GM20431 (cell line): ENCODE results near the gene ACHE.

Experiments used
- in situ Hi-C: fragments of 300-500 bp; cut with MseI, MboI; formaldehyde crosslinking; loops from one replicate; pipeline ENCODE4 v1.15.0; 2020; ENCODE audit warnings: low sequenced_read_pairs; ENCODE audit not compliant: unreplicated experiment

ACHE gene

GRCh38 chr7:100897772-100898454, 2.2 kb upstream of the ACHE start:
- in situ Hi-C loops: no loop called here

- in situ Hi-C loops: no loop called here
Observed at GRCh38 chr7:100896732-100897608, 1.3 kb upstream of the ACHE start.

- in situ Hi-C loops: no loop called here
Observed at GRCh38 chr7:100895956-100896731, 456 bp upstream of the ACHE start.

GRCh38 chr7:100894860-100895700, 608 bp downstream of the ACHE start:
- in situ Hi-C loops: no loop called here

GRCh38 chr7:100893910-100894721, 1.6 kb downstream of the ACHE start:
- in situ Hi-C loops: no loop called here

GRCh38 chr7:100893318-100893895, 2.3 kb downstream of the ACHE start:
- in situ Hi-C loops: no loop called here

- in situ Hi-C loops: no loop called here
Observed at GRCh38 chr7:100892364-100893317, 3.0 kb downstream of the ACHE start.

- in situ Hi-C loops: no loop called here
Observed at GRCh38 chr7:100891568-100892247, 4.0 kb downstream of the ACHE start.

- in situ Hi-C loops: no loop called here
Observed at GRCh38 chr7:100890653-100891567, 4.8 kb downstream of the ACHE start.

- in situ Hi-C loops: no loop called here
Observed at GRCh38 chr7:100888988-100889750, 6.5 kb downstream of the ACHE start, which contains the start of gene UFSP1. Gene UFSP1 (minus strand): TSS chr7:100889715. CDS start chr7:100889271, 444 bp downstream.

- in situ Hi-C loops: no loop called here
Observed at GRCh38 chr7:100888291-100888987, 7.2 kb downstream of the ACHE start.

GRCh38 chr7:100887516-100888290, 8.0 kb downstream of the ACHE start:
- in situ Hi-C loops: no loop called here

GRCh38 chr7:100886936-100887515, 8.7 kb downstream of the ACHE start:
- in situ Hi-C loops: no loop called here
